Left lung (tissue), 10 donors: ENCODE results near the gene TAPT1. TPM values are rescaled to one million over a fixed set of nuclear protein-coding genes. Genes with fewer than 3 reads are reported as not detected.

Source experiments
- ATAC-seq: fragments of 200-7000 bp; cut with Tn5 transposase; one replicate; pipeline ENCODE4 v1.9.1; 2020; ENCODE audit warnings: moderate library complexity
- DNase-seq, 4 donors: peaks; one replicate each; pipeline ENCODE4 v3.0.0-alpha.2; 2013 to 2020
- H3K27ac ChIP-seq, 2 donors: fragments of 200-600 bp; sonication (generic) in 1 of 2; one replicate each; pipeline versions ENCODE4 v1.5.0 to v1.8.0; 2020 to 2021
- H3K27me3 ChIP-seq, 2 donors: fragments of 200-600 bp; sonication (generic) in 1 of 2; one replicate each; pipeline versions ENCODE4 v1.5.0 to v1.8.0; 2020 to 2021
- H3K36me3 ChIP-seq, 2 donors: fragments of 200-600 bp; sonication (generic) in 1 of 2; one replicate each; pipeline versions ENCODE4 v1.5.0 to v1.8.0; 2020 to 2021
- H3K4me1 ChIP-seq, 2 donors: fragments of 200-600 bp; one replicate each; pipeline ENCODE4 v1.8.0; 2021
- H3K4me3 ChIP-seq, 2 donors: fragments of 200-600 bp; sonication (generic) in 1 of 2; one replicate each; pipeline versions ENCODE4 v1.5.0 to v1.8.0; 2020 to 2021; ENCODE audit warnings: mild to moderate bottlenecking in 1 of 2
- H3K9me3 ChIP-seq, 2 donors: fragments of 200-600 bp; sonication (generic) in 1 of 2; one replicate each; pipeline versions ENCODE4 v1.5.0 to v1.8.0; 2020 to 2021
- CTCF ChIP-seq, 2 donors: fragments of 200-600 bp; sonication (generic) in 1 of 2; IDR thresholded peaks; one replicate each; pipeline versions ENCODE4 v1.5.0 to v1.8.0; 2021; ENCODE audit warnings: antibody characterized with exemption in 2 of 2
- intact Hi-C, 2 donors: fragments of 100-400 bp; cut with DNase I; formaldehyde crosslinking; loops; one replicate each; pipeline versions ENCODE4 v1.11.2 to v1.14.2; 2022
- polyA plus RNA-seq, 6 donors: library from polyadenylated mRNA; unstranded; fragments of 120-200 nt; gene quantifications; one replicate each; pipeline ENCODE4 v1.2.1, GENCODE V29; 2013; ENCODE audit not compliant: insufficient read length in 6 of 6
- total RNA-seq, 2 donors: library from RNA; stranded (reverse); fragmentation: NEBNext Ultra II Directional; extraction: Animal tissue kit (Norgen Biotek cat#: 25700); gene quantifications; one replicate each; pipeline ENCODE4 v1.2.1, GENCODE V29; 2021
- donor health status: DM: no; HTN: yes; CAD: no.
- donor health status: DM: no; HTN: no; CAD: no.

TAPT1 gene
- total and polyA plus RNA-seq, 8 donors: 42.9 to 65.8 (median 52.2) TPM

GRCh38 chr4:16217300-16218051 is 8.8 kb downstream of the TAPT1 start:
- no peaks in the 10 kb centered on the region for H3K27me3 ChIP-seq
- DNase-seq (no peak), ATAC-seq (no peak)
- H3K4me3 ChIP-seq: no peak overlapping the region
- intact Hi-C loops: no loop called here
- no peak overlapping the region for H3K27ac ChIP-seq
- TF ChIP-seq CTCF (IDR thresholded peaks at IDR 0.05): no peak
- no peaks in the 10 kb centered on the region for H3K9me3 ChIP-seq
- H3K36me3 ChIP-seq: peaks cover 0 to 7% of the 10 kb centered on the region in 2 donors
- H3K4me1 ChIP-seq: peaks cover 0 to 47% of the 10 kb centered on the region in 2 donors

GRCh38 chr4:16213121-16213520 is 13.2 kb downstream of the TAPT1 start:
- Histone ChIP-seq H3K9me3 (no peaks in the 10 kb centered on the region), H3K4me1 (peaks cover 0 to 35% of the 10 kb centered on the region in 2 donors), H3K36me3 (peaks cover 0 to 14% of the 10 kb centered on the region in 2 donors), H3K27me3 (no peaks in the 10 kb centered on the region), H3K4me3 (no peak overlapping the region), H3K27ac (no peak overlapping the region)
- ATAC-seq: no peak
- DNase-seq: no peak
- intact Hi-C loops: no loop called here
- no peak for TF ChIP-seq CTCF (IDR thresholded peaks at IDR 0.05)

GRCh38 chr4:16212138-16212782 is 14.0 kb downstream of the TAPT1 start:
- peaks cover 0 to 29% of the 10 kb centered on the region in 2 donors for H3K4me1 ChIP-seq
- no peaks in the 10 kb centered on the region for H3K9me3 ChIP-seq
- H3K36me3 ChIP-seq: peaks cover 0 to 14% of the 10 kb centered on the region in 2 donors
- no peak for DNase-seq
- peak overlapping the region in 1 of 2 donors; percentile 19 for H3K27ac ChIP-seq
- intact Hi-C loops: no loop called here
- no peaks in the 10 kb centered on the region for H3K27me3 ChIP-seq
- no peak overlapping the region for H3K4me3 ChIP-seq
- no peak for TF ChIP-seq CTCF (IDR thresholded peaks at IDR 0.05)
- no peak for ATAC-seq

GRCh38 chr4:16207409-16207808 is 18.9 kb downstream of the TAPT1 start:
- Histone ChIP-seq H3K4me1 (peaks cover 0 to 53% of the 10 kb centered on the region in 2 donors), H3K4me3 (no peak overlapping the region), H3K36me3 (peaks cover 0 to 9% of the 10 kb centered on the region in 2 donors), H3K27ac (no peak overlapping the region), H3K27me3 (no peaks in the 10 kb centered on the region), H3K9me3 (no peaks in the 10 kb centered on the region)
- ATAC-seq (no peak), DNase-seq (no peak)
- intact Hi-C loops: loop anchor here in 1 of 2 donors (10.0 kb wide), 1 partner anchor 57 kb away; no protein-coding TSS in a partner anchor
- TF ChIP-seq CTCF (IDR thresholded peaks at IDR 0.05): no peak

- intact Hi-C loops: loop anchor here in 1 of 2 donors (10.0 kb wide), 1 partner anchor 58 kb away; no protein-coding TSS in a partner anchor
- Histone ChIP-seq H3K9me3 (no peaks in the 10 kb centered on the region), H3K27ac (no peak overlapping the region), H3K4me1 (peaks cover 0 to 49% of the 10 kb centered on the region in 2 donors), H3K4me3 (no peak overlapping the region), H3K27me3 (no peaks in the 10 kb centered on the region), H3K36me3 (peaks cover 0 to 4% of the 10 kb centered on the region in 2 donors)
- DNase-seq (no peak), ATAC-seq (no peak)
- TF ChIP-seq CTCF (IDR thresholded peaks at IDR 0.05): no peak
Observed at GRCh38 chr4:16206848-16207247, 19.4 kb downstream of the TAPT1 start.
